ENCODE data around the gene ALOXE3. TPM values are rescaled to one million over a fixed set of nuclear protein-coding genes. Genes with fewer than 3 reads are reported as not detected.

The ALOXE3 gene
- total and polyA plus RNA-seq, 4 donors: 0.17 to 1.8 (median 0.85) TPM

GRCh38 chr17:8073627-8074484, 44.5 kb downstream of the ALOXE3 start:
- H3K4me1 ChIP-seq (ENCODE audit: control insufficient read depth, insufficient read depth, low read length): peaks cover 21% of the 10 kb centered on the region
- peaks cover 72% of the 10 kb centered on the region for H3K27me3 ChIP-seq (ENCODE audit: control insufficient read depth, insufficient read depth, low read length)
- no peaks in the 10 kb centered on the region for H3K36me3 ChIP-seq (ENCODE audit: control insufficient read depth, insufficient read depth, low read length)
- no peak overlapping the region for H3K27ac ChIP-seq (ENCODE audit: low read depth, low read length)
- peak in 2 of 6 donors; percentile 54 to 59 for DNase-seq (ENCODE audit: low read depth in 4 of 6, low spot score in 6 of 6)
- WGBS (ENCODE audit: insufficient coverage): 4% methylated on average over 28 of the region's 28 CpGs
- H3K4me3 ChIP-seq (ENCODE audit: low read depth, low read length): no peak overlapping the region
- no peaks in the 10 kb centered on the region for H3K9me3 ChIP-seq (ENCODE audit: control insufficient read depth, insufficient read depth, low read length)

- 2% methylated on average over 37 of the region's 40 CpGs for WGBS (ENCODE audit: insufficient coverage)
- H3K4me3 ChIP-seq (ENCODE audit: low read depth, low read length): no peak overlapping the region
- no peaks in the 10 kb centered on the region for H3K36me3 ChIP-seq (ENCODE audit: control insufficient read depth, insufficient read depth, low read length)
- no peak overlapping the region for H3K27ac ChIP-seq (ENCODE audit: low read depth, low read length)
- DNase-seq (ENCODE audit: low read depth in 4 of 6, low spot score in 6 of 6): no peak
- H3K4me1 ChIP-seq (ENCODE audit: control insufficient read depth, insufficient read depth, low read length): peaks cover 21% of the 10 kb centered on the region
- H3K9me3 ChIP-seq (ENCODE audit: control insufficient read depth, insufficient read depth, low read length): no peaks in the 10 kb centered on the region
- peaks cover 71% of the 10 kb centered on the region for H3K27me3 ChIP-seq (ENCODE audit: control insufficient read depth, insufficient read depth, low read length)
Observed at GRCh38 chr17:8072729-8073461, 45.4 kb downstream of the ALOXE3 start.

GRCh38 chr17:8072341-8072728, 46.0 kb downstream of the ALOXE3 start:
- Histone ChIP-seq H3K27me3 (ENCODE audit: control insufficient read depth, insufficient read depth, low read length) (peaks cover 76% of the 10 kb centered on the region), H3K36me3 (ENCODE audit: control insufficient read depth, insufficient read depth, low read length) (no peaks in the 10 kb centered on the region), H3K4me1 (ENCODE audit: control insufficient read depth, insufficient read depth, low read length) (peaks cover 21% of the 10 kb centered on the region), H3K4me3 (ENCODE audit: low read depth, low read length) (no peak overlapping the region), H3K27ac (ENCODE audit: low read depth, low read length) (no peak overlapping the region), H3K9me3 (ENCODE audit: control insufficient read depth, insufficient read depth, low read length) (no peaks in the 10 kb centered on the region)
- 5% methylated on average over 28 of the region's 28 CpGs for WGBS (ENCODE audit: insufficient coverage)
- no peak for DNase-seq (ENCODE audit: low read depth in 4 of 6, low spot score in 6 of 6)

GRCh38 chr17:8071496-8071895, 46.8 kb downstream of the ALOXE3 start:
- Histone ChIP-seq H3K27me3 (ENCODE audit: control insufficient read depth, insufficient read depth, low read length) (peaks cover 81% of the 10 kb centered on the region), H3K4me1 (ENCODE audit: control insufficient read depth, insufficient read depth, low read length) (peaks cover 21% of the 10 kb centered on the region), H3K9me3 (ENCODE audit: control insufficient read depth, insufficient read depth, low read length) (no peaks in the 10 kb centered on the region), H3K4me3 (ENCODE audit: low read depth, low read length) (no peak overlapping the region), H3K27ac (ENCODE audit: low read depth, low read length) (no peak overlapping the region), H3K36me3 (ENCODE audit: control insufficient read depth, insufficient read depth, low read length) (no peaks in the 10 kb centered on the region)
- no peak for DNase-seq (ENCODE audit: low read depth in 4 of 6, low spot score in 6 of 6)
- 83% methylated on average over 11 of the region's 12 CpGs for WGBS (ENCODE audit: insufficient coverage)

GRCh38 chr17:8069587-8069860, 48.8 kb downstream of the ALOXE3 start:
- H3K4me1 ChIP-seq (ENCODE audit: control insufficient read depth, insufficient read depth, low read length): peaks cover 21% of the 10 kb centered on the region
- WGBS (ENCODE audit: insufficient coverage): 78% methylated on average over 2 of the region's 3 CpGs
- H3K36me3 ChIP-seq (ENCODE audit: control insufficient read depth, insufficient read depth, low read length): no peaks in the 10 kb centered on the region
- no peak overlapping the region for H3K27ac ChIP-seq (ENCODE audit: low read depth, low read length)
- peaks cover 72% of the 10 kb centered on the region for H3K27me3 ChIP-seq (ENCODE audit: control insufficient read depth, insufficient read depth, low read length)
- no peak for DNase-seq (ENCODE audit: low read depth in 4 of 6, low spot score in 6 of 6)
- no peak overlapping the region for H3K4me3 ChIP-seq (ENCODE audit: low read depth, low read length)
- H3K9me3 ChIP-seq (ENCODE audit: control insufficient read depth, insufficient read depth, low read length): no peaks in the 10 kb centered on the region

GRCh38 chr17:8068736-8069586, 49.4 kb downstream of the ALOXE3 start:
- H3K27ac ChIP-seq (ENCODE audit: low read depth, low read length): no peak overlapping the region
- 76% methylated on average over 3 of the region's 9 CpGs for WGBS (ENCODE audit: insufficient coverage)
- no peak for DNase-seq (ENCODE audit: low read depth in 4 of 6, low spot score in 6 of 6)
- no peaks in the 10 kb centered on the region for H3K9me3 ChIP-seq (ENCODE audit: control insufficient read depth, insufficient read depth, low read length)
- no peaks in the 10 kb centered on the region for H3K36me3 ChIP-seq (ENCODE audit: control insufficient read depth, insufficient read depth, low read length)
- H3K4me1 ChIP-seq (ENCODE audit: control insufficient read depth, insufficient read depth, low read length): peaks cover 19% of the 10 kb centered on the region
- H3K4me3 ChIP-seq (ENCODE audit: low read depth, low read length): no peak overlapping the region
- peaks cover 72% of the 10 kb centered on the region for H3K27me3 ChIP-seq (ENCODE audit: control insufficient read depth, insufficient read depth, low read length)

- Histone ChIP-seq H3K4me3 (ENCODE audit: low read depth, low read length) (no peak overlapping the region), H3K27ac (ENCODE audit: low read depth, low read length) (no peak overlapping the region), H3K27me3 (ENCODE audit: control insufficient read depth, insufficient read depth, low read length) (peaks cover 71% of the 10 kb centered on the region), H3K4me1 (ENCODE audit: control insufficient read depth, insufficient read depth, low read length) (peaks cover 8% of the 10 kb centered on the region), H3K36me3 (ENCODE audit: control insufficient read depth, insufficient read depth, low read length) (no peaks in the 10 kb centered on the region), H3K9me3 (ENCODE audit: control insufficient read depth, insufficient read depth, low read length) (no peaks in the 10 kb centered on the region)
- no CpG with 5 or more reads among the region's 4 CpGs for WGBS (ENCODE audit: insufficient coverage)
- DNase-seq (ENCODE audit: low read depth in 4 of 6, low spot score in 6 of 6): no peak
Observed at GRCh38 chr17:8067806-8068205, 50.5 kb downstream of the ALOXE3 start.

GRCh38 chr17:8066841-8067775, 51.2 kb downstream of the ALOXE3 start:
- Histone ChIP-seq H3K27me3 (ENCODE audit: control insufficient read depth, insufficient read depth, low read length) (peaks cover 71% of the 10 kb centered on the region), H3K9me3 (ENCODE audit: control insufficient read depth, insufficient read depth, low read length) (no peaks in the 10 kb centered on the region), H3K4me1 (ENCODE audit: control insufficient read depth, insufficient read depth, low read length) (peaks cover under 1% of the 10 kb centered on the region), H3K27ac (ENCODE audit: low read depth, low read length) (no peak overlapping the region), H3K36me3 (ENCODE audit: control insufficient read depth, insufficient read depth, low read length) (no peaks in the 10 kb centered on the region), H3K4me3 (ENCODE audit: low read depth, low read length) (no peak overlapping the region)
- no peak for DNase-seq (ENCODE audit: low read depth in 4 of 6, low spot score in 6 of 6)
- 63% methylated on average over 12 of the region's 15 CpGs for WGBS (ENCODE audit: insufficient coverage)

GRCh38 chr17:8064561-8065019, 53.7 kb downstream of the ALOXE3 start:
- peaks cover 78% of the 10 kb centered on the region for H3K27me3 ChIP-seq (ENCODE audit: control insufficient read depth, insufficient read depth, low read length)
- H3K27ac ChIP-seq (ENCODE audit: low read depth, low read length): no peak overlapping the region
- no peak for DNase-seq (ENCODE audit: low read depth in 4 of 6, low spot score in 6 of 6)
- no peaks in the 10 kb centered on the region for H3K4me1 ChIP-seq (ENCODE audit: control insufficient read depth, insufficient read depth, low read length)
- H3K36me3 ChIP-seq (ENCODE audit: control insufficient read depth, insufficient read depth, low read length): no peaks in the 10 kb centered on the region
- 27% methylated on average over 5 of the region's 6 CpGs for WGBS (ENCODE audit: insufficient coverage)
- H3K9me3 ChIP-seq (ENCODE audit: control insufficient read depth, insufficient read depth, low read length): no peaks in the 10 kb centered on the region
- H3K4me3 ChIP-seq (ENCODE audit: low read depth, low read length): no peak overlapping the region
